ENCODE data around the gene MAST4.
A peak's percentile ranks its signal among the peaks of the same experiment; 100 is the strongest.

The MAST4 gene

DNA sequence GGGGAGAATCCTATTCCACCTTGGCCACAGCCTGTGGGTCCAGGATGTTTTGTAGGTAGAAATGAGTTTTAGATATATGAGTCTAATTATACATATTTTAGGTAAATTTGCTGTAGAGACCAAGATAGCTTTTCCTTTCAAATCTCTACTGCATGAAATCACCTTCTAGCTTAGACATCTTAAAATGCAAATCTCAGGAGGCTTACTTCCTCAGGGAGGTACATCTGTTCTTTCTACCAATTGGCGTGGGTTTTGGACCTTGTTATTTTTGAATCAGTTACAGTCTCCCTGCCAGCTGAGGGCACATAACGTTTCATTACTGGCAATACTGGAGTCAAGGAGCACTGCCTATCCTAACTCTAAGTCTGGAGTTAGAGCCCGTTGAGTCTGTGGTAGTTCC lies 28.7 kb upstream of the MAST4 start:
- H3K4me3 ChIP-seq (ENCODE audit: low read depth, low read length) = no peak overlapping the region
- no peaks in the 10 kb centered on the region for H3K36me3 ChIP-seq (ENCODE audit: control insufficient read depth, insufficient read depth, low read length)
- no peaks in the 10 kb centered on the region for H3K4me1 ChIP-seq (ENCODE audit: control insufficient read depth, insufficient read depth, low read length)
- no peak overlapping the region for H3K9ac ChIP-seq (ENCODE audit: low read depth, low read length)
- no peaks in the 10 kb centered on the region for H3K27me3 ChIP-seq (ENCODE audit: control insufficient read depth, insufficient read depth, low read length)
- H3K9me3 ChIP-seq (ENCODE audit: control insufficient read depth, insufficient read depth, low read length) = no peaks in the 10 kb centered on the region

DNA sequence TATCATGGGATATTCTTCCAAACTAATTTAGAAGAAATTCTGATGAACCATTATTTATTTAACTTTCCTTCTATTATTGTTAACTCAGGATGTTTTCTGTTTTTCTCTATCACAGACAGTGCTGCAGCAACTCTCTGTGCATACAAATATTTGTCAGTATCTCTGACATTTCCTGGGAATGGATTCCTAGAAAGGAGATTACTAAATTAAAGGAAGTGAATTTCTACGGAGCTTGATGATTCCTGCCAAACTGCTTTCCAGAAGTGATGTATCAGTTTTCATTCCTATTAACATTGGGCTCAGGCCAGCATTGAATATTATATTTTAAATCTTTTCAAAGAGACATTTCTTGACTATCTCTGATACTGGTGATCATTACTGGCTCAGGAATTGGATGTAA lies 26.0 kb upstream of the MAST4 start:
- Histone ChIP-seq H3K9me3 (ENCODE audit: control insufficient read depth, insufficient read depth, low read length) (no peaks in the 10 kb centered on the region), H3K27me3 (ENCODE audit: control insufficient read depth, insufficient read depth, low read length) (no peaks in the 10 kb centered on the region), H3K4me1 (ENCODE audit: control insufficient read depth, insufficient read depth, low read length) (no peaks in the 10 kb centered on the region), H3K9ac (ENCODE audit: low read depth, low read length) (no peak overlapping the region), H3K4me3 (ENCODE audit: low read depth, low read length) (no peak overlapping the region), H3K36me3 (ENCODE audit: control insufficient read depth, insufficient read depth, low read length) (no peaks in the 10 kb centered on the region)

DNA sequence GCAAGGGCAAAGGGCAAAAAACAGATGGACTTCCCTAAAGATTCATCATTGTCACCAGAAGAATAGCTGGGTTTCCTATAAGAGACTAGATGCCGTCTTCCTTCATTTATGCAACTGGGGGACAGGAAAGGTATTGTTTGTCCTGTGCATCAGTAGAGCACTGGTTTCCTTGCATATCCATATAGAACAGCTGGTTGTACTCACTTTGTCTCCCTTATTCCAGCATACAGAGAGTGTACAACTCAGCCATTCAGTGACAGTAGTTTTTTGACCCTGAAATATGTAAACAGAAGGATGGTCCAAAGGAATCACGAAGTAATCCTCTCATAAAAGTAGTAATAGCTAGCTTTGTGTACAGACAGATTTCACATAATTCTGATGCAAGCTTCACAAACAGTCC lies 22.5 kb upstream of the MAST4 start:
- no peak overlapping the region for H3K9ac ChIP-seq (ENCODE audit: low read depth, low read length)
- H3K4me1 ChIP-seq (ENCODE audit: control insufficient read depth, insufficient read depth, low read length) = no peaks in the 10 kb centered on the region
- H3K9me3 ChIP-seq (ENCODE audit: control insufficient read depth, insufficient read depth, low read length) = no peaks in the 10 kb centered on the region
- H3K27me3 ChIP-seq (ENCODE audit: control insufficient read depth, insufficient read depth, low read length) = no peaks in the 10 kb centered on the region
- no peak overlapping the region for H3K4me3 ChIP-seq (ENCODE audit: low read depth, low read length)
- H3K36me3 ChIP-seq (ENCODE audit: control insufficient read depth, insufficient read depth, low read length) = no peaks in the 10 kb centered on the region

DNA sequence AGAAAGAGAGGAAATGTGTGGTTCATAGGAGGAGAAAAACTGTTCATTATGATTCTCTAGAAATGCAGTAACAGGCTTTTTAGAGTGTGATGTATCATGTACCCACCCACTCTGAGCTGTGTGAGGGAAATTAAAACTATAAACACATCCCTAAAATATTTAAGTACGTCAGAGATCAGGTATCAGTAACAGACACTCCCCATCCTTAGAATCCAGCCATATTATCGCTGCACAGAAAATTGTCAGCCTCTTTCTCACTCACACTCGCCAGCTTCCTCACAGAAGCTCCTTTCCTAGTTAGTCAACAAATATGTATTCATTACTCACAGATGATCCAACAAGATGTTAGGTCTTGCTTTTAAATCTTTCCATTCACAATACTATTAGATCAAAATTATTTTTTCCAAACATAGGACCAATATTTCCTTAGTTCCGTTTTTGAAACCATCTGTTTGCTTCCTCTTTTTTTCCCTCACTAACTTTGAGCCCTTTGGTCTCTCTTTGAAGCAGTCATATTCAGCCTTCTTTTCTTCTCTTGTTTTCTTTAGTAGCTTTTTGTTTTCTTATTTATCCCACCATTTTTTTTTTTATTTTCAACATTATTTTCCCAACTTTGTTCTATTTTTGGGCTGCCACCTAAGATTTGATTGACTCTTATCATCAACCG lies 13.6 kb upstream of the MAST4 start:
- Histone ChIP-seq H3K4me3 (ENCODE audit: low read depth, low read length) (no peak overlapping the region), H3K27me3 (ENCODE audit: control insufficient read depth, insufficient read depth, low read length) (no peaks in the 10 kb centered on the region), H3K9ac (ENCODE audit: low read depth, low read length) (no peak overlapping the region)

DNA sequence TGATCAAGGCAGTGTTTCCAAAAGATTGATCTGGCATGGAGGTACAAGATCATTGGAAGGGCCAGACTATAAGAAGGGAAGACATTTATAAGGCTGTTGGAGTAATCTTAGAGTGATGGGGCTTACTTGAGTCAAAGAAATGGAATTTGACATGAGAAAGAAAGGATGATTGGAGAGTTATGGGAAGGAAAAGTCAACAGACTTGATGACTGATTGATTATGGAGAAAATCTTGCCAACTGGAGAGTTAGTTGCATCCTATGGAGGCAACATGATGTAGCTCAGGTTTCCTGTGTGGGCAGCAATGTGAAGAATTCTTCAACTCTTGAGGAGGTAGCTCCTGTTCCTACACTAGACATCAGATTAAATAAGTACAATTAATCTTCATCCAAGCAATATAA lies 10.9 kb upstream of the MAST4 start:
- Histone ChIP-seq H3K4me3 (ENCODE audit: low read depth, low read length) (no peak overlapping the region), H3K27me3 (ENCODE audit: control insufficient read depth, insufficient read depth, low read length) (no peaks in the 10 kb centered on the region), H3K4me1 (ENCODE audit: control insufficient read depth, insufficient read depth, low read length) (no peaks in the 10 kb centered on the region), H3K9ac (ENCODE audit: low read depth, low read length) (no peak overlapping the region), H3K9me3 (ENCODE audit: control insufficient read depth, insufficient read depth, low read length) (no peaks in the 10 kb centered on the region), H3K36me3 (ENCODE audit: control insufficient read depth, insufficient read depth, low read length) (no peaks in the 10 kb centered on the region)

More for the DNA sequence above, 13.6 kb upstream of the MAST4 start:
- Histone ChIP-seq H3K9me3 (ENCODE audit: control insufficient read depth, insufficient read depth, low read length) (no peaks in the 10 kb centered on the region), H3K4me1 (ENCODE audit: control insufficient read depth, insufficient read depth, low read length) (no peaks in the 10 kb centered on the region), H3K36me3 (ENCODE audit: control insufficient read depth, insufficient read depth, low read length) (no peaks in the 10 kb centered on the region)

DNA sequence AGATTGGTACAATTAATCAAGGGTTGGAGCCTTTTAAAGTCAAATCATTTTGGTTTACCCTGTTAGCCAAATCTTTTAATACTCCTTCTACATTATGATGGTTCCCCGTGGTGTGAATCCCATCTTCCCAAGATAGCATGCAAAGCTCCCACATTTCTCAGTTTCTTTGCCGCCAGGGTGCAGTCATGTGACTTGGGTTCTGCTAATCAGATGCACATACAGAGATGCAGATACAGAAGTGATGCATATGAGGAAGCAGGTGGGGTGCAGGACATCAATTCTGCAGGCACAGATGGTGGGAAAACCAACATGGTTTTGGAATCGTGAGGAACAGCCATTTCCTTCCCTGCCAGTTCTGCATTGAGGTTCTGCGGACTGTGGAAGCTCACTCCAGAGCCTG lies 8.4 kb upstream of the MAST4 start:
- H3K9me3 ChIP-seq (ENCODE audit: control insufficient read depth, insufficient read depth, low read length) = no peaks in the 10 kb centered on the region
- no peaks in the 10 kb centered on the region for H3K4me1 ChIP-seq (ENCODE audit: control insufficient read depth, insufficient read depth, low read length)
- no peaks in the 10 kb centered on the region for H3K27me3 ChIP-seq (ENCODE audit: control insufficient read depth, insufficient read depth, low read length)

DNA sequence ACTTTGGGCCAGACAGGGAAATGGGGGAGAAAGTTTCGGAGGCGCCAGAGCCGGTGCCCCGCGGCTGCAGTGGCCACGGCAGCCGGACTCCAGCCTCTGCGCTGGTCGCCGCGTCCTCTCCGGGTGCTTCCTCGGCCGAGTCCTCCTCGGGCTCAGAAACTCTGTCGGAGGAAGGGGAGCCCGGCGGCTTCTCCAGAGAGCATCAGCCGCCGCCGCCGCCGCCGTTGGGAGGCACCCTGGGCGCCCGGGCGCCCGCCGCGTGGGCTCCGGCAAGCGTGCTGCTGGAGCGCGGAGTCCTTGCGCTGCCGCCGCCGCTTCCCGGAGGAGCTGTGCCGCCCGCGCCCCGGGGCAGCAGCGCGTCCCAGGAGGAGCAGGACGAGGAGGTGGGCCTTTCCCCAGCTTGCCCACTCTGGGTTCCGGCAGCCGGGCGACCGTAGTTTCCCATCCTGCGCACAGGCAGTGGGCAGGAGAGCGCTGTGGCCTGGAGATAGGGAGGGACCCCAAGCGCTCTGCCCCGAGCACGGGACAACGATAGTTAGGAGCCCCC lies 516 bp downstream of the MAST4 start:
- Histone ChIP-seq H3K27me3 (ENCODE audit: control insufficient read depth, insufficient read depth, low read length) (peaks cover 53% of the 10 kb centered on the region), H3K36me3 (ENCODE audit: control insufficient read depth, insufficient read depth, low read length) (no peaks in the 10 kb centered on the region), H3K9ac (ENCODE audit: low read depth, low read length) (no peak overlapping the region), H3K4me3 (ENCODE audit: low read depth, low read length) (peak overlapping the region; percentile 77), H3K4me1 (ENCODE audit: control insufficient read depth, insufficient read depth, low read length) (no peaks in the 10 kb centered on the region), H3K9me3 (ENCODE audit: control insufficient read depth, insufficient read depth, low read length) (no peaks in the 10 kb centered on the region)

More for the DNA sequence above, 8.4 kb upstream of the MAST4 start:
- Histone ChIP-seq H3K4me3 (ENCODE audit: low read depth, low read length) (no peak overlapping the region), H3K36me3 (ENCODE audit: control insufficient read depth, insufficient read depth, low read length) (no peaks in the 10 kb centered on the region), H3K9ac (ENCODE audit: low read depth, low read length) (no peak overlapping the region)

DNA sequence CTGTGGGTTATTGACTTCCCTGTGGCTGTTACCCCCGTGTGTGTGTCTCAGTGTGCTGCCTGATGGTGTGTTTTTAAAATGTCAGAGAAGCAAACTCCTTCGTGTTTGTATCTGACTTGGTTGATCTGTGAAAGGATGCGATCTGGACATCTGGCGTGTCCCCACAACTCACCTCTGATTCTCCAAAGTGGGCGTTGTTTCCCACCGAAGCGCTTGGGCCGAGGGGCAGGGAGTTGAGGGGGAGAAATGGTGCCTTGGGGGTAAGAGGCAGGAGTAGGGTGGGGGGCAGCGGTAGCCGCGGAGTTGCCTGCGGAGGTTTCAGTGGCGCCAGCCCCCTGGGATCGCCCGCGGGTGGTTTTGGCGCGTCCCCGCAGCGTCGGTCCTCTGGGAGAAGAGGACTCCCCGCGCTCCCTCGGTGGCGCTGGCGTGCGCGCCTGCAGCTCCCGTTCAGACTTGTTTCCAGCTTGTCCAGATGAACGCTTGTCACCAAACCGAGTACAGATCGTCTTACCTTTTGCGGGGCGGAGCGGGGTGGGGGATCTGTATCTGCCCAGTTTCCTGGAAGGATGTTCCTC lies 1.1 kb downstream of the MAST4 start:
- Histone ChIP-seq H3K36me3 (ENCODE audit: control insufficient read depth, insufficient read depth, low read length) (no peaks in the 10 kb centered on the region), H3K27me3 (ENCODE audit: control insufficient read depth, insufficient read depth, low read length) (peaks cover 53% of the 10 kb centered on the region), H3K9me3 (ENCODE audit: control insufficient read depth, insufficient read depth, low read length) (no peaks in the 10 kb centered on the region), H3K4me1 (ENCODE audit: control insufficient read depth, insufficient read depth, low read length) (no peaks in the 10 kb centered on the region), H3K4me3 (ENCODE audit: low read depth, low read length) (peak overlapping the region; percentile 77), H3K9ac (ENCODE audit: low read depth, low read length) (no peak overlapping the region)

DNA sequence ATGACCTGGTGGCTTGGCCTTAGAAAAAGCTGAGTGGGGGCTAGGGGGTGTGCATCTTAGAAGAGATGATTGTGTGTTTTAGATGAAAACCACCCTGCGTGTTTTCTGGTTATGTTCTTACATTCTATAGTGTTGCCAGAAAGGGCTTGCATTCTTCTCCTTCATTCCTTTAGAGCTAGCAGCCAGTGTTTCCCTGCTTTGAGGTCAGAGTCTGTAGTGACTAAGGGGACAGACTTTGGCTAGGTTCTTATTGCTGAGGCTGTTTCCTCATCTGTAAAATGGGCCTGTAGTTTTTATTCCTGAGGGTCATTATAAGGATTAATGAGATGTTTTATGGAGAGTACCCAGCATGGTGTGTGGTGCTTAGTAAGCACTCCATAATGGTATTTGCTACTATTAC lies 6.4 kb downstream of the MAST4 start:
- no peak overlapping the region for H3K9ac ChIP-seq (ENCODE audit: low read depth, low read length)
- no peaks in the 10 kb centered on the region for H3K4me1 ChIP-seq (ENCODE audit: control insufficient read depth, insufficient read depth, low read length)
- H3K4me3 ChIP-seq (ENCODE audit: low read depth, low read length) = no peak overlapping the region
- H3K36me3 ChIP-seq (ENCODE audit: control insufficient read depth, insufficient read depth, low read length) = no peaks in the 10 kb centered on the region
- H3K27me3 ChIP-seq (ENCODE audit: control insufficient read depth, insufficient read depth, low read length) = peaks cover 27% of the 10 kb centered on the region
- no peaks in the 10 kb centered on the region for H3K9me3 ChIP-seq (ENCODE audit: control insufficient read depth, insufficient read depth, low read length)

DNA sequence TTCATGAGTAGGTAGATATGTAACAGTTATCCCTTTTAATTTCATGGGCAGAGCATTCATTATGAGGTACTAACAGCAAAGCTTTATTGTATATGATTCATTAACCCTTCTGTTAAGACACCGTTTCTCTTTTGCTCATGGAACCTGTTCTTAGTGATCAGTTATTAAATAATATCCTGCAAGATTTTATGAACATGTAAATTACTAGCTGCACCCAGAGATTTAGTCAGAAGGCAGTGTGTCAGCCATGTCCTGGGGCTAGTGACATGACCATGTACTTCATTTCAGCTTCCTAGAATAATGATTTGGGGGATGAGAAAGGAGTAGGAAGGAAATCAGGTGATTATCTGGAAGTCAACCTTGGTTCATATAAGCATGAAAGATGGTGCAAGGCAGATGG lies 7.0 kb downstream of the MAST4 start:
- Histone ChIP-seq H3K27me3 (ENCODE audit: control insufficient read depth, insufficient read depth, low read length) (peaks cover 21% of the 10 kb centered on the region), H3K4me3 (ENCODE audit: low read depth, low read length) (no peak overlapping the region), H3K36me3 (ENCODE audit: control insufficient read depth, insufficient read depth, low read length) (no peaks in the 10 kb centered on the region), H3K9me3 (ENCODE audit: control insufficient read depth, insufficient read depth, low read length) (no peaks in the 10 kb centered on the region), H3K4me1 (ENCODE audit: control insufficient read depth, insufficient read depth, low read length) (no peaks in the 10 kb centered on the region), H3K9ac (ENCODE audit: low read depth, low read length) (no peak overlapping the region)

DNA sequence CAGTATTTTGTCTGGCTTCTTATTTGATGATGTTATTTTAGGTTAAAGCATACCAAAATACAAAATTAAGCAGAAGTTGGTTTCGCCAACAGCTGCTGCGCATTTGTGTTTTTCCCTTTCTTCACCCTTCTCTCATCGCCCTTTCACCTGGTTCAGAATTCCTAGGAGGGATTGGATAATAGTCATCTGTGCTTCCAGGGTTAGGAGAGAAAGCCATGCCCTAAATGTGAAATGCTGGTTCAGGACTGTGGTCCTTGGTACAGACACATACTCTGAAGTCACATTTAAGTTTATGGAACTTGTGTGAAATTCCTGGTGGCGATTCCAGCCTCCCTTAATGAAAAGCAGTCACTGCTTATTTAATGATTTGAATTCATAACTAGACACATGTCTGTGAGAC lies 7.7 kb downstream of the MAST4 start:
- Histone ChIP-seq H3K36me3 (ENCODE audit: control insufficient read depth, insufficient read depth, low read length) (no peaks in the 10 kb centered on the region), H3K9ac (ENCODE audit: low read depth, low read length) (no peak overlapping the region), H3K4me3 (ENCODE audit: low read depth, low read length) (no peak overlapping the region), H3K9me3 (ENCODE audit: control insufficient read depth, insufficient read depth, low read length) (no peaks in the 10 kb centered on the region), H3K27me3 (ENCODE audit: control insufficient read depth, insufficient read depth, low read length) (peaks cover 14% of the 10 kb centered on the region), H3K4me1 (ENCODE audit: control insufficient read depth, insufficient read depth, low read length) (no peaks in the 10 kb centered on the region)

DNA sequence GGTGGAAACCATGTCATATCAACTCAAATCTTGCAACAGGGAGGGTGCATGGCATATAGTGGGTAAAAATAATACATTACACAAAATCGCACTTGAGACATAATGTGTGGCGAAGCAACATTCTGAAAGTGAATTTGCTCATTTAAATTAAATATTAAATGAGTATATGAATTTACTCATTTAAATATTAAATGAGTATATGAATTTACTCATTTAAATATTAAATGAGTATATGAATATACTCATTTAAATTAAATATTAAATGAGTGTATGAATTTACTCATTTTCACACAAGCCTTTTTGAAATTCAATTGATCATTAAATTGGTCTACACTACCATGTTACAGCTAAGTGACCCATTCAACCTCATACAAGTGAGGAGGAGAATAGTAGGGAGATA lies 10.5 kb downstream of the MAST4 start:
- Histone ChIP-seq H3K36me3 (ENCODE audit: control insufficient read depth, insufficient read depth, low read length) (no peaks in the 10 kb centered on the region), H3K4me1 (ENCODE audit: control insufficient read depth, insufficient read depth, low read length) (no peaks in the 10 kb centered on the region), H3K9ac (ENCODE audit: low read depth, low read length) (no peak overlapping the region), H3K27me3 (ENCODE audit: control insufficient read depth, insufficient read depth, low read length) (no peaks in the 10 kb centered on the region), H3K9me3 (ENCODE audit: control insufficient read depth, insufficient read depth, low read length) (no peaks in the 10 kb centered on the region), H3K4me3 (ENCODE audit: low read depth, low read length) (no peak overlapping the region)
